K562 (cell line): ENCODE data around the gene DYDC1. TPM values are rescaled to one million over a fixed set of nuclear protein-coding genes. Genes with fewer than 3 reads are reported as not detected.

Experiments
- ZNF134 ChIP-seq: fragments of 250-450 bp; sonication (Bioruptor Pico); conservative IDR thresholded peaks from 2 replicates; pipeline ENCODE4 v1.4.0; 2020
- polyA plus RNA-seq, 8 experiments: library from polyadenylated mRNA; depleted of rRNA in 4 of 8; stranded (reverse) in 5 of 8; unstranded in 3 of 8; fragments of >200 nt; fragmentation: Nextera tagmentation in 2 of 8; fragmentation: Illumina TruSeq in 1 of 8; extraction: Ambion mirVana in 2 of 8; extraction: Trizol in 1 of 8; gene quantifications; 2 replicates each; pipeline versions ENCODE4 v1.2.1 to v1.2.3, GENCODE V29; 2011 to 2014; ENCODE audit warnings: inconsistent platforms in 1 of 8, missing spikeins in 1 of 8
- total RNA-seq, 7 experiments: library from RNA; depleted of rRNA in 6 of 7; stranded (reverse); fragments of >200 nt in 6 of 7; fragmentation: Illumina TruSeq in 2 of 7; extraction: Trizol in 2 of 7; gene quantifications; 2 replicates each; pipeline versions ENCODE4 v1.2.1 to v1.2.3, GENCODE V29; 2011 to 2021; ENCODE audit warnings: low replicate concordance in 1 of 7
- TF ChIP-seq, protein P1 (sequence below): fragments of 250-450 bp; sonication (Bioruptor Pico); IDR thresholded peaks from 2 replicates; pipeline ENCODE4 v1.4.0; 2020; ENCODE audit warnings: mild to moderate bottlenecking
- TF ChIP-seq, protein P2 (sequence below): fragments of 450-650 bp; IDR thresholded peaks from 2 replicates; pipeline ENCODE4 v1.6.1; 2016; ENCODE audit warnings: low read depth

The DYDC1 gene
- total and polyA plus RNA-seq, 9 of the 15 experiments (the other 6 are each of a cell fraction or from before 2014, with no cell fraction given), result not detected

DNA sequence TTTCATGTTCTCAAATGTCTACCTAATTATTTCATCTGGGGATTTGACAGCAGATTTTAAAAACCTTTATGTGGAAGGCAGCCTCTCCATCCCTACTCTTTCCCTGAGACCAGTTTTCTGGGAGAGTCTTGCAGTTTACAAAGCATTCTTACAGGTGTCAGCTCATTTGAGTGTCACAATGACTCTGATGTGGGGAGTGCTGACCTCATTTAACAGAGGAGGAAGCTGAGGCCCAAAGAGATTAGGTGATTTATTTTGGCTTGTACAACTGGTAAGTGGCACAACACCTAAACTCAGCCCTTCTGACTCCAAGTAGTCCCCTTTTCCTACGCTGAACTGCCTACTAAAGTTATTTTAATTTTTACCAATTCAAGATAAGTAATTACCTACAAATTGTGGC, 33.8 kb downstream of the DYDC1 start (continued):
- TF ChIP-seq, protein P1, sequence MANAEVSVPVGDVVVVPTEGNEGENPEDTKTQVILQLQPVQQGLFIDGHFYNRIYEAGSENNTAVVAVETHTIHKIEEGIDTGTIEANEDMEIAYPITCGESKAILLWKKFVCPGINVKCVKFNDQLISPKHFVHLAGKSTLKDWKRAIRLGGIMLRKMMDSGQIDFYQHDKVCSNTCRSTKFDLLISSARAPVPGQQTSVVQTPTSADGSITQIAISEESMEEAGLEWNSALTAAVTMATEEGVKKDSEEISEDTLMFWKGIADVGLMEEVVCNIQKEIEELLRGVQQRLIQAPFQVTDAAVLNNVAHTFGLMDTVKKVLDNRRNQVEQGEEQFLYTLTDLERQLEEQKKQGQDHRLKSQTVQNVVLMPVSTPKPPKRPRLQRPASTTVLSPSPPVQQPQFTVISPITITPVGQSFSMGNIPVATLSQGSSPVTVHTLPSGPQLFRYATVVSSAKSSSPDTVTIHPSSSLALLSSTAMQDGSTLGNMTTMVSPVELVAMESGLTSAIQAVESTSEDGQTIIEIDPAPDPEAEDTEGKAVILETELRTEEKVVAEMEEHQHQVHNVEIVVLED (CRISPR knock-in tag), result no peak
- TF ChIP-seq ZNF134, result no peak
- TF ChIP-seq, protein P2, sequence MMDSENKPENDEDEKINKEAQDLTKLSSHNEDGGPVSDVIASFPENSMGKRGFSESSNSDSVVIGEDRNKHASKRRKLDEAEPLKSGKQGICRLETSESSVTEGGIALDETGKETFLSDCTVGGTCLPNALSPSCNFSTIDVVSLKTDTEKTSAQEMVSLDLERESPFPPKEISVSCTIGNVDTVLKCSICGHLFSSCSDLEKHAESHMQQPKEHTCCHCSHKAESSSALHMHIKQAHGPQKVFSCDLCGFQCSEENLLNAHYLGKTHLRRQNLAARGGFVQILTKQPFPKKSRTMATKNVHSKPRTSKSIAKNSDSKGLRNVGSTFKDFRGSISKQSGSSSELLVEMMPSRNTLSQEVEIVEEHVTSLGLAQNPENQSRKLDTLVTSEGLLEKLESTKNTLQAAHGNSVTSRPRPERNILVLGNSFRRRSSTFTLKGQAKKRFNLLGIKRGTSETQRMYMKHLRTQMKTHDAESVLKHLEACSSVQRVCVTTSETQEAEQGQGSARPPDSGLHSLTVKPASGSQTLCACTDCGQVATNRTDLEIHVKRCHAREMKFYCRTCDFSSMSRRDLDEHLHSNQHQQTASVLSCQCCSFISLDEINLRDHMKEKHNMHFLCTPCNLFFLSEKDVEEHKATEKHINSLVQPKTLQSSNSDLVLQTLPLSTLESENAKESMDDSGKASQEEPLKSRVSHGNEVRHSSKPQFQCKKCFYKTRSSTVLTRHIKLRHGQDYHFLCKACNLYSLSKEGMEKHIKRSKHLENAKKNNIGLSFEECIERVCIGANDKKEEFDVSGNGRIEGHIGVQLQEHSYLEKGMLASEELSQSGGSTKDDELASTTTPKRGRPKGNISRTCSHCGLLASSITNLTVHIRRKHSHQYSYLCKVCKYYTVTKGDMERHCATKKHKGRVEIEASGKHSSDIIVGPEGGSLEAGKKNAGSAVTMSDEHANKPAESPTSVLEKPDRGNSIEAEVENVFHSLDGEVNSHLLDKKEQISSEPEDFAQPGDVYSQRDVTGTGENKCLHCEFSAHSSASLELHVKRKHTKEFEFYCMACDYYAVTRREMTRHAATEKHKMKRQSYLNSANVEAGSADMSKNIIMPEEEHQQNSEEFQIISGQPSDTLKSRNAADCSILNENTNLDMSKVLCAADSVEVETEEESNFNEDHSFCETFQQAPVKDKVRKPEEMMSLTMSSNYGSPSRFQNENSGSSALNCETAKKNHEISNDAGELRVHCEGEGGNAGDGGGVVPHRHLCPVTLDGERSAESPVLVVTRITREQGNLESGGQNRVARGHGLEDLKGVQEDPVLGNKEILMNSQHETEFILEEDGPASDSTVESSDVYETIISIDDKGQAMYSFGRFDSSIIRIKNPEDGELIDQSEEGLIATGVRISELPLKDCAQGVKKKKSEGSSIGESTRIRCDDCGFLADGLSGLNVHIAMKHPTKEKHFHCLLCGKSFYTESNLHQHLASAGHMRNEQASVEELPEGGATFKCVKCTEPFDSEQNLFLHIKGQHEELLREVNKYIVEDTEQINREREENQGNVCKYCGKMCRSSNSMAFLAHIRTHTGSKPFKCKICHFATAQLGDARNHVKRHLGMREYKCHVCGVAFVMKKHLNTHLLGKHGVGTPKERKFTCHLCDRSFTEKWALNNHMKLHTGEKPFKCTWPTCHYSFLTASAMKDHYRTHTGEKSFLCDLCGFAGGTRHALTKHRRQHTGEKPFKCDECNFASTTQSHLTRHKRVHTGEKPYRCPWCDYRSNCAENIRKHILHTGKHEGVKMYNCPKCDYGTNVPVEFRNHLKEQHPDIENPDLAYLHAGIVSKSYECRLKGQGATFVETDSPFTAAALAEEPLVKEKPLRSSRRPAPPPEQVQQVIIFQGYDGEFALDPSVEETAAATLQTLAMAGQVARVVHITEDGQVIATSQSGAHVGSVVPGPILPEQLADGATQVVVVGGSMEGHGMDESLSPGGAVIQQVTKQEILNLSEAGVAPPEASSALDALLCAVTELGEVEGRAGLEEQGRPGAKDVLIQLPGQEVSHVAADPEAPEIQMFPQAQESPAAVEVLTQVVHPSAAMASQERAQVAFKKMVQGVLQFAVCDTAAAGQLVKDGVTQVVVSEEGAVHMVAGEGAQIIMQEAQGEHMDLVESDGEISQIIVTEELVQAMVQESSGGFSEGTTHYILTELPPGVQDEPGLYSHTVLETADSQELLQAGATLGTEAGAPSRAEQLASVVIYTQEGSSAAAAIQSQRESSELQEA, result no peak
